Stimulated activated CD4-positive, alpha-beta T cell treated with anti-CD3 and anti-CD28 coated beads, Interleukin-12 subunit alpha, Interleukin-12 subunit beta, amount 100 ng/mL, for 4 hours (primary cell): ENCODE results near the gene RNF7.
"Not testable (repeated sequence)": the region's sequence is repeated elsewhere in the genome, so short reads cannot be mapped to it uniquely, and the experiment has no call there.

Experiments used
- DNase-seq: peaks from one replicate; pipeline ENCODE4 v3.0.0-alpha.2; 2020

Gene RNF7

DNA sequence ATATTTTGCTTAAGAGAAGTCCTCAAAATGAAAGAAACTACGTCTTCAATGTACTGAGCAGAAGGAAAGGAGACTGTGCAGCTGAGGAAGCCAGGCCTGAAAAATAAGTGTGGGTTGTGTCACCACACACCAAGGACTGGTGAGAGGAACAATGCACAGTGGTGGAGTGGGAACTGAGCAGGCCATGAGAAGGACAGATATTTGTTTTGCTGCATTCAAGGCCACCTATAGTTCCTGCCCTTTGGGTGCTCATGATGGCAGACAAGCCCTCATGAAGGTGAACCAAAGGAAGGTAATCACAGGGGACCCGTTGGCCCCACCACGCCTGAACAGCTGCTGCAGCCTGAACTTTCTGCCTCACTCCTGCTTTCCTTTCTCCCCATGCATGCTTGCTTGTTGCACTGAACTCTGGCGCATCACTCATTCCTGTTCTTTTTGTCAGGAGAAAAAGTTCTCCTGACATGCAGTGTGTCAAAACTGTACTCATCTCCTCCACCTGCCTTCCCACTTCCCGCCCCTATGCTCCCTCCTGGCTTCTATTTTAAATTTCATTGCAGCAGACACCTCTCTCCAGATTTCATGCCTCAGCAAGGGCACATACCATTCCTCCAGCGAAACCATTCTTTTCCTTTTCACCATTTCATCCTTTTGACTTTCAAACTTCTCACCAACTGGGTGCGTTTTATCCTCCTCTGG lies 2.2 kb upstream of the RNF7 start:
- no peak for DNase-seq

- DNase-seq: no peak
Measured at GRCh38 chr3:141737093-141737492, 1.0 kb upstream of the RNF7 start.

DNA sequence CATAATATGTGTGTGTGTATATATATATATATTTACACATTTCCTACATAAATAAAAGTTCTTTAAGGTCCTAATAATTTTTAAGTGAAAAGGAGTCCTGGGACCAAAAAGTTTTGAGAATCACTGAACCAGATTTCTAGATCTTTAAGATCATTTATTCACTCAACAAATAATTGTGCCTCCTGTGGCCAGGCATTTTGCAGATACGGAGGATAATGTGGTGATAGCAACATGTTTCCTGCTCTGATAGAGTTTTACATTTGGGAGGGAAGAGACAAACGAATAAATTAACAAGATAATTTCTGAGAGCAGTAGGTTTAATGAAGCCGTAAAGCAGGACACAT lies 448 bp upstream of the RNF7 start:
- DNase-seq: no peak

- no peak for DNase-seq
Measured at GRCh38 chr3:141738891-141739363, 829 bp downstream of the RNF7 start.

DNA sequence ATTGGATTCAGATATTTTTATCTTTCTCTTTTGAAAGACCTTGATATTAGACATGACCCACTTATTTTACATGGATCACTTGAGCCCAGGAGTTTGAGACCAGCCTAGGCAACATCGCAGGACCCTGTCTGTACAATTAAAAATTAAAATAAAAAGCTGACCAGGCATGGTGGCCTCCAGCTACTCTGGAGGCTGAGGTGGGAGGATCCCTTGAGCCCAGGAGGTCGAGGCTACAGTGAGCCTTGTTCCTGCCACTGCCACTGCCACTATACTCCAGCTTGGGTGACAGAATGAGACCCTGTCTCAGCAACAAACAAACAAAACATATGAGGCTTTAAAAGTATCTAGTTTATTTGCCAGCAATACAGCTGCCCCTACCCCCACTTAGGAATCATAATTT lies 1.6 kb downstream of the RNF7 start:
- DNase-seq: no peak

DNA sequence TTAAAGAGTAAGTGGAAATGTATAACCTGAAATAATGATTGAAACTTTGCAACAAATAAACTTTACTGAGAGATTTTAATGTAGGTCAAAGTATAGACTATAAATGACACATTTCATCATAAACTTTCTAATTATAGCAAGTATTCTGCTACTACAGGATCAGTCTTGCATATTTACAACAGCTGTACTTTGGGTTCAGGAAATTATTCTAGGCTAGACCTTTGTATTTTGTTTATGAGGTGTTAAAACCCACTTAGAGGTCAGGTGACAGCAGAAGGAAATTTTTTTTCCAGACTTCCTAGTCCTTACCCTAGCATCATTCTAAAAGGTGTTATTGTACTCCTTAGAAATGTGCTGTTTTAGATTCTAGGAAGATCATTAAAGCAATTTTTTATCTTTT lies 2.3 kb downstream of the RNF7 start:
- no peak for DNase-seq

- no peak for DNase-seq
Measured at GRCh38 chr3:141743305-141743704, 5.2 kb downstream of the RNF7 start.

DNA sequence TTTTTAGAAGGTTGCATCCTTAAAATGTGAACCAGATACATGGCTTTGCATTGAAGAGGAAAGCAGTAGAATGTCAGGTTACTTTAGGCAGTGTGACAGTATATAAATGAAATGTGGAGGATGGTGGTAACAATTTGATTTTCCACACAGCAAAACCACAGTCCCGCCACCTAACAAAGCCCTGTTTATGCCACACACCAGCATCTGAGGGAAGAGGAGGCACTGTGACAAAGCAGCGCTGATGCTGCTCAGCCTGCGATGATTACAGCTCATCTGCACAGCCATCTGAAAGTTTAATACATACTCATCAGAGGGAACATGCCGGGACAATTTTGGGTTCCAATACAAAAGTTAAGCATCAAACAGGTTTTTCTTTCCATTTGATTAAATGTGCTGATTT lies 8.9 kb downstream of the RNF7 start:
- no peak for DNase-seq

DNA sequence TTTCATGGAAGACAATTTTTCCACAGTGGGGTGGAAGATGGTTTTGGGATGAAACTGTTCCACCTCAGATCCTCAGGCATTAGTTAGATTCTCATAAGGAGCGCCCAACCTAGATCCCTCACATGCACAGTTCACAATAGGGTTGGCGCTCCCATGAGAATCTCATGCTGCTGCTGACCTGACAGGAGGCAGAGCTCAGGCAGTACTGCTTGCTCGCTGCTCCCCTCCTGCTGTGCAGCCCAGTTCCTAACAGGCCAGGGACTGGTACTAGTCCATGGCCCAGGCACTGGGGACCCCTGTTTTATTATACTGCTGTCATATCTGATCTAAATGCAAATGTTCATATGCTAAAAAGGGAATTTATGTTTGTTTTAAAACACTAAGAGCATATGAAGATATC lies 15.3 kb downstream of the RNF7 start:
- no peak for DNase-seq

DNA sequence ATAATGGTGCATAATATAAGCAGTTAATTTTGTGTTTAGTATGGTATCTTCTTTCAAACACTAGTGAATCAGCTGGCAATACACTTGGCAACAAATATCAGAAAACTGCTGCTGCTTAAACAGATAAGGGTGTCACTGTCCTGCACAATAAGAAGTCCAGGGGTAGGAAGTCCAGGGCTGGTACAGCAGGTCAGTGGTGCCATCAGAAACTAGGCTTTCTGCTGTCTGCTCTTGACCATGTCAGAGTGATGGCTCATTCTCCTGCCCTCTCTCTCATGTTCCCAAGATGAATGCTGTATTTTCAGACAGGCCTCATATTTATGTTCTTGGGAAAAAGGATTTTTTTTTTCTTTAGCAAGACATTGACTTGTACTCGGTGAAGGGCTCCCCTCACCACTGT lies 15.9 kb downstream of the RNF7 start:
- DNase-seq: no peak

DNA sequence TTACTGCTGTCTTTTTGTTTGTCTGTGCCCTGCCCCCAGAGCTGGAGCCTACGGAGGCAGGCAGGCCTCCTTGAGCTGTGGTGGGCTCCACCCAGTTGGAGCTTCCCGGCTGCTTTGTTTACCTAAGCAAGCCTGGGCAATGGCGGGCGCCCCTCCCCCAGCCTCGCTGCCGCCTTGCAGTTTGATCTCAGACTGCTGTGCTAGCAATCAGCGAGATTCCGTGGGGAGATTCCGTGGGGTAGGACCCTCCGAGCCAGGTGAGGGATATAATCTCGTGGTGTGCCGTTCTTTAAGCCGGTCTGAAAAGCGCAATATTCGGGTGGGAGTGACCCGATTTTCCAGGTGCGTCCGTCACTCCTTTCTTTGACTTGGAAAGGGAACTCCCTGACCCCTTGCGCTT lies 24.5 kb downstream of the RNF7 start:
- DNase-seq: not testable (repeated sequence)

- no peak for DNase-seq
Measured at GRCh38 chr3:141763088-141763750, 25.1 kb downstream of the RNF7 start, which contains the start of gene GRK7. Gene GRK7, plus strand, starts transcription at chr3:141763408. Its CDS starts 14,877 bp downstream, at chr3:141778285.

DNA sequence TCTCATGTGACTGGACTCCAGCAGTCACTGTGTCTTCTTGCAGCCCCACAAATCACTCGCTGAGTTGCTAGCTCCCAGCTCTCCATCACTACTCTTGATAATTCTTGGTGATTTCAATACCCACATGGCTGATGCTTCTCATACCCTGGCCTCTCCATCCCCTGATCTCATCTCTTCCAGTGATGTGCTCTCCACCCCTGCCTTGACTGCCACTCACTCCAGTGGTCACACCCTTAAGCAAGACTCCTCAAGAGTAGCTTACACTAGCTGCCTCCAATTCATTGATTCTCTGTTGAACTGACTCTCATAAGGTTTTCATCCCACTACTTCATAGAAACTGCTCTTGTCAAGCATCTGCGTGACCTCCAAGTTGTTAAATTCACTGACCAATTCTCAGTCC lies 25.9 kb downstream of the RNF7 start:
- no peak for DNase-seq

DNA sequence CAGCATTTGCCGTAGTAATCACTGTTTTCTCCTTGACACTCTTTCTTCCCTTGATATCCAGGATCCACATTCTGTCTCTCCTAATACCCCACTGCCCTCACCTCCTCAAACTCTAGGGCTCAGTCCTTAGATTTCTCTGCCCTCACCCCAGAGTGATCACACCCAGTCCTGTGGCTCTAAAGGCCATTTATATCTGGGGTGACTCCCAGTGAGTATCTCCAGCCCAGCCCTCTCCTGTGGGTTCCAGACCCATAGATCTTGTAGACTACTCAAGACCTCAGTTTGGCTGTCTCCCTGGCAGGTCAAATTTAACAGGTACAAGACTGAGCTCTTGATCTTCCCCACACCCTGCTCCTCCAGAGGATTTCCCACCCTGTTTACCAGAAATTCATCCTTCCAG lies 26.4 kb downstream of the RNF7 start:
- DNase-seq: no peak

DNA sequence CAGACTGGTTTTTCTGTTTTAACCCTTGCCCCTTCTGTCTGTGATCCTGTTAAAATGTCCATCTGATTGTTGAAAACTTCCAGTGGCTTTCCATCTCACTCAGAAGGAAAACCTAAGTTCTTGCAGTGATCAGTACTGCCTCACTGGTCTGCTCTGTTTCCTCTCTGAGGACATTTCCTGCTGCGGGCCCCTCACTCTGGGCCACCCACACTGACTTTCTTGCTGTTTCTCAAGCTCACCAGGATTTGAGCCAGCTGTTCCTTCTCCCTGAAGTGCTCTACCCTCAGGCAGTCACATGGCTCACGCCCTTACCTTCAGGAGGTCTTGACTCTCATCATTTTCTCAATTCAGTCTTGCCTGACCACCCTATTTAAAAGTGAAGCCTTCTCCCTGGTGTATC lies 26.9 kb downstream of the RNF7 start:
- DNase-seq: no peak

DNA sequence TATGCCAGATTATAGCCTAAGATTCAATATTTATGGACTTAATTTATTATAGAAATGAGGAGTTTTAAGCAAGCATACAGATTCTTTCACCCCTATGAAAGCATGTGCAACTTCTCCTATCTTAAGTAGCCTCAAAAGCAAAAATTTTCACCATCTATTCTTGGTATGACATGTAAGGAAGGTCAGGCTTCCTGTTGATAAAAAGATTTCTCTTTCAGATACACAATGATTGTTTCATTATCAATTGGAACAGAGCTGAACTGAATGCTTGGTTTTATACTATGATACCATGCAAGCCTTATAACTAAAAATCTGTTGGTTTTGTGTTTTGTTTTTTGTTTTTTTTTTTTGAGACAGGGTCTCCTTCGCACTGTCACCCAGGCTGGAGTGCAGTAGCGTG lies 29.0 kb downstream of the RNF7 start:
- DNase-seq: no peak

GRCh38 chr3:141769221-141769894 lies 31.3 kb downstream of the RNF7 start:
- no peak for DNase-seq

DNA sequence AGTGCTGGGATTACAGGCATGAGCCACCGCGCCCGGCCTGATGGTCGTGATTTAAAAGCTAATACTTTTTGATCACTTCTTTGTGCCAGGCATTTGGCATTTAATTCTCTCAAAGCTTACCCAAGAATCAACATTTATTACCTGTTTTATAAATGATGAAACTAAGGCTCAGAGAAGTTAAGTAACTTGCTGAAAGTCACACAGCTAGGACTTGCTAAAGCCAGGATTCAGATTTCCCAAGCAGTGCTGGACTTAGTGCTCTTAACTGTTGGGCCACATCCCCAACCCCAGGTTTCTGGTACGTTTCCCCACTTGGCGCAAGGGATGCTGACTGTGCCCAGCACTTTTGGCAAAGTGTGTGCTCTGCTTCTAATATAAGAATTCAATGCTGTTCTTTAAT lies 35.6 kb downstream of the RNF7 start:
- no peak for DNase-seq

DNA sequence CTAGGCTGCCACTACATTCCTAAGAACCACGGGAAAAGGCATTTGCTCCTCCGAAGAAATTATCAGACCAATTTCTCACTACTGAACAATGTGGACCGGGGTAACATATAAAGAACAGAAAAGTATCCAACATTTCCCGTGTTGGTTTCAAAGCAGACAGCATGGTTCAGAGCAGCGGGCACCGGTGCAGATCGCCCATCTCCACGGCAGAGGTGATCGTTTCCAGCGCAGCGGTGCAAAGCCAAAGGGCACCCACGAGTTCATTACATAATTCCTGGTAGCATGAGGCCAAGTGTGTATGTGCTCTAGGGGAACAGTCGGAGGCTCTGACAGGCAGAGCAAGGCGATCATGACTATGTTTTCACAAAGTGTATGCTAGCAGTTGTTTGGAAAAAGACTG lies 38.3 kb downstream of the RNF7 start:
- DNase-seq: no peak

- DNase-seq: no peak
Measured at GRCh38 chr3:141776885-141777284, 38.8 kb downstream of the RNF7 start.

GRCh38 chr3:141777957-141778813 lies 40.1 kb downstream of the RNF7 start:
- no peak for DNase-seq

DNA sequence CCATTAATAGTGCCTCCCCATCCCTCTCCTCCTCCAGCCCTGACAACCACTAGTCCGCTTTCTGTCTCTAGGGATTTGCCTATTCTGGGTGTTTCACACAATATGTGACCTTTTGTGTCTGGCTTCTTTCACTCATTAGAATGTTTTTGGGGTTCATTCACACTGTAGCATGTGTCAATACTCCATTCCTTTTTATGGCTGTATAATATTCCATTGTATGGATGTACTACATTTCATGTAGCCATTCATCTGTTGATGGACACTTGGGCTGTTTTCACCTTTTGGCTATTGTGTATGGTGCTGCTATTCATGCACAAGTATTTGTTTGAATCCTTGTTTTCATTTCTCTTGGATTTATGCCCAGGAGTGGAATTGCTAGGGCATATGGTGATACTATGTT lies 41.6 kb downstream of the RNF7 start:
- no peak for DNase-seq

GRCh38 chr3:141782386-141782932 lies 44.4 kb downstream of the RNF7 start:
- no peak for DNase-seq
